Glutamatergic neuron (in vitro differentiated cells): ENCODE data around the gene FAM184A. TPM values are rescaled to one million over a fixed set of nuclear protein-coding genes. Genes with fewer than 3 reads are reported as not detected.

ENCODE experiments used
- DNase-seq: peaks from one replicate; pipeline ENCODE4 v3.0.0; 2022
- H3K27ac Mint-ChIP-seq: one replicate; pipeline ENCODE4 v1.8.0; 2020; ENCODE audit warnings: mild to moderate bottlenecking, mixed read lengths, inconsistent platforms; ENCODE audit not compliant: unreplicated experiment
- H3K27me3 Mint-ChIP-seq: one replicate; pipeline ENCODE4 v1.8.0; 2020; ENCODE audit warnings: mild to moderate bottlenecking, moderate library complexity, mixed read lengths, inconsistent platforms; ENCODE audit not compliant: unreplicated experiment
- H3K36me3 Mint-ChIP-seq: one replicate; pipeline ENCODE4 v1.8.0; 2020; ENCODE audit warnings: mild to moderate bottlenecking, mixed read lengths, inconsistent platforms; ENCODE audit not compliant: unreplicated experiment
- H3K4me1 Mint-ChIP-seq: one replicate; pipeline ENCODE4 v1.8.0; 2020; ENCODE audit warnings: mild to moderate bottlenecking, low read depth, mixed read lengths, inconsistent platforms; ENCODE audit not compliant: unreplicated experiment
- H3K4me3 Mint-ChIP-seq: one replicate; pipeline ENCODE4 v1.8.0; 2020; ENCODE audit warnings: mild to moderate bottlenecking, mixed read lengths, inconsistent platforms; ENCODE audit not compliant: unreplicated experiment
- H3K9me3 Mint-ChIP-seq: one replicate; pipeline ENCODE4 v1.8.0; 2020; ENCODE audit warnings: mild to moderate bottlenecking, moderate library complexity, mixed read lengths, inconsistent platforms; ENCODE audit not compliant: unreplicated experiment
- total RNA-seq: library from RNA; stranded (reverse); fragmentation: NEBNext Ultra II Directional; extraction: Animal tissue kit (Norgen Biotek cat#: 25700); gene quantifications from one replicate; pipeline ENCODE4 v1.2.1, GENCODE V29; 2021; ENCODE audit not compliant: unreplicated experiment
- TF ChIP-seq, protein P1 (sequence below): fragments of 200-600 bp; sonication (generic); IDR thresholded peaks from one replicate; pipeline ENCODE4 v1.5.0; 2021; ENCODE audit not compliant: partially characterized antibody, unreplicated experiment

The FAM184A gene
- total RNA-seq, 1 donor from 2014 or later: 20.0 TPM

DNA sequence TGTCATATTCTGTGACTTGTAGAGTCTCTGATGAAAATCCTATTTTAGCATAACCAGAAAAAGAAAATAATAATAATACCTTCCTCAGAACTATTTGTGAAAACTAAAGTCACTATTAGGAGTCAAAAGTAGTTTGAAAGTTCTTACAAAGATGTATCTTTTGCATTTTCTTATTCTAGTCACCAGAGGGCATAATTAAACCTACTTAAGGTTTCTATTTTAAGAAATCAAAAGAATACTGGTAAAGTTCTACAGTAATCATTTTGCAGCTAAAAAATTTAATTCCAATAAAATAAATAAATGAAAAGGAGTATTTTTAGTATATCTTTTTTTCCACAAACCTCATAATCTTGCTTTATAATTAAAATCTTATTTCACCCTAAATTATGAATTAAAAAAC lies 115.5 kb downstream of the FAM184A start:
- TF ChIP-seq, protein P1, sequence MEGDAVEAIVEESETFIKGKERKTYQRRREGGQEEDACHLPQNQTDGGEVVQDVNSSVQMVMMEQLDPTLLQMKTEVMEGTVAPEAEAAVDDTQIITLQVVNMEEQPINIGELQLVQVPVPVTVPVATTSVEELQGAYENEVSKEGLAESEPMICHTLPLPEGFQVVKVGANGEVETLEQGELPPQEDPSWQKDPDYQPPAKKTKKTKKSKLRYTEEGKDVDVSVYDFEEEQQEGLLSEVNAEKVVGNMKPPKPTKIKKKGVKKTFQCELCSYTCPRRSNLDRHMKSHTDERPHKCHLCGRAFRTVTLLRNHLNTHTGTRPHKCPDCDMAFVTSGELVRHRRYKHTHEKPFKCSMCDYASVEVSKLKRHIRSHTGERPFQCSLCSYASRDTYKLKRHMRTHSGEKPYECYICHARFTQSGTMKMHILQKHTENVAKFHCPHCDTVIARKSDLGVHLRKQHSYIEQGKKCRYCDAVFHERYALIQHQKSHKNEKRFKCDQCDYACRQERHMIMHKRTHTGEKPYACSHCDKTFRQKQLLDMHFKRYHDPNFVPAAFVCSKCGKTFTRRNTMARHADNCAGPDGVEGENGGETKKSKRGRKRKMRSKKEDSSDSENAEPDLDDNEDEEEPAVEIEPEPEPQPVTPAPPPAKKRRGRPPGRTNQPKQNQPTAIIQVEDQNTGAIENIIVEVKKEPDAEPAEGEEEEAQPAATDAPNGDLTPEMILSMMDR: no peak

DNA sequence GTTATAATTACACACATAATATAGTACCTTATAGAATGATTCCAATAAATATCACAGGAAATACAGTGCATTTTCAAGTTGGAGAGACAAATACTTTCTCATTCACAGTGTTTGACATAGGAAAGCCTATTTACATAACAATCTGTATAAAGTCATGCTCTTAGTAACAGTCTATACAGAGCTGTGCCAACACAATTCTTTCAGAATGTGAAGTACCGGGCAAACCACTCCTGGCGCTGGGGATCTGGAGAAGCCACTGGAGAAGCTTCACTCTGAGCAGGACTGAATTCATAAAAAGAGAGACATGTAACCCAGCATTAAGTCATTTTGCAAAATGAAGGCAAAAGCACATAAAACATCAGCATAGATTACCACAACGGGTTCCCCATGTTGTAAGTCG lies 118.6 kb downstream of the FAM184A start:
- no peak overlapping the region for H3K4me3 Mint-ChIP-seq
- no peak for DNase-seq
- H3K36me3 Mint-ChIP-seq: no peaks in the 10 kb centered on the region
- H3K27me3 Mint-ChIP-seq: no peaks in the 10 kb centered on the region
- TF ChIP-seq, protein P1: no peak
- no peak overlapping the region for H3K27ac Mint-ChIP-seq
- no peaks in the 10 kb centered on the region for H3K9me3 Mint-ChIP-seq
- peaks cover 3% of the 10 kb centered on the region for H3K4me1 Mint-ChIP-seq

More for the DNA sequence above, 115.5 kb downstream of the FAM184A start:
- H3K4me3 Mint-ChIP-seq: no peak overlapping the region
- no peak overlapping the region for H3K27ac Mint-ChIP-seq
- no peaks in the 10 kb centered on the region for H3K36me3 Mint-ChIP-seq
- peaks cover 3% of the 10 kb centered on the region for H3K4me1 Mint-ChIP-seq
- H3K27me3 Mint-ChIP-seq: no peaks in the 10 kb centered on the region
- DNase-seq: no peak
- H3K9me3 Mint-ChIP-seq: no peaks in the 10 kb centered on the region

DNA sequence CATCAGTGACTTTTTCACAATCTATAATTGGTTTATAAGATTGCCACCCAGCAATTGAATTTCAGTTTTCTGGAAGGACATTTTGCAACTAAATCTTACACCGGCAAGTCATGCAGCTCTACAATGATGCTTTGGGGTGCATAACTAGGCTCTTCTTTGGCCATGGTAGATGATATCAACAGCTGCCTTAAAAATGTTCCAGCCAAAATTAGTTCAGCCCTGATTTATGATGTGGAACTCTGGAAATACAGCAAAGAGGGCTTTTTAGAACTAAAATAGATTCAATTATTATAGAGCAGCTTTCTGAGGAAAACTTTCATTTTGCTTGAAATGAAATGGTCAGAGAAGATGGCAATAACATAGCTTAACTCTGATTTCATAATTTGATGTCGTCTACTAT lies 125.1 kb downstream of the FAM184A start:
- H3K27me3 Mint-ChIP-seq: no peaks in the 10 kb centered on the region
- no peak overlapping the region for H3K27ac Mint-ChIP-seq
- no peaks in the 10 kb centered on the region for H3K4me1 Mint-ChIP-seq
- H3K4me3 Mint-ChIP-seq: no peak overlapping the region
- TF ChIP-seq, protein P1: no peak
- H3K9me3 Mint-ChIP-seq: no peaks in the 10 kb centered on the region
- no peak for DNase-seq
- H3K36me3 Mint-ChIP-seq: no peaks in the 10 kb centered on the region

DNA sequence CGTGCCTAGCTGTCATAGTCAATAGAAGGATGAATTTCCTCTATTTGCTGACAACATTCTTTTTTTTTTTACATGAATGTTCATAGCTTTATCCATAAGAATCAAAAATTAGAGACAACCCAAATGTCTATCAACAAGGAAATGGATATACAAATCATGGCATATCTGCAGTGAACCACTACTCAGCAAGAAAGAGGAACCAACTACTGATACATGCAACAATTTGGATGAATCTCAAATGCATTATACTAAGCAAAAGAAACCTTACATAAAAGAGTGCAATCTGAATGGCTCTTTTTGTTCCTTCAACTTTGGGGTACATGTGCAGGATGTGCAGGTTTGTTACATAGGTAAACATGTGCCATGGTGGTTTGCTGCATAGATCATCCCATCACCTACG lies 125.8 kb downstream of the FAM184A start:
- H3K27ac Mint-ChIP-seq: no peak overlapping the region
- DNase-seq: no peak
- H3K27me3 Mint-ChIP-seq: no peaks in the 10 kb centered on the region
- H3K36me3 Mint-ChIP-seq: no peaks in the 10 kb centered on the region
- no peaks in the 10 kb centered on the region for H3K4me1 Mint-ChIP-seq
- TF ChIP-seq, protein P1: no peak
- H3K9me3 Mint-ChIP-seq: no peaks in the 10 kb centered on the region
- H3K4me3 Mint-ChIP-seq: no peak overlapping the region

DNA sequence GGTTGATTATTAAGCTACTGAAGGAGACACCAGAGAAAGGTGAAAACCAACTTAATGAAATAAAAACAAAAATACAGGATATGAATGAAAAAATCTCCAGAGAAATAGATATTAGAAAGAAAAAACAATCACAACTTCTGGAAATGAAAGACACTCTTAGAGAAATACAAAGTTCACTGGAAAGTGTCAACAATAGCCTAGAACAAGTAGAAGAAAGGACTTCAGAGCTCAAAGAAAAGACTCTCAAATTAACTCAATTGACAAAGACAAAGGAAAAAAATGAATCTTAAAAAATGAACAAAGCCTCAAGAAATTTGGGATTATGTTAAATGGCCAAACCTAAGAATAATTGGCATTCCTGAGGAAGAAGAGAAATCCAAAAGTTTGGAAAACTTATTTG lies 133.2 kb downstream of the FAM184A start:
- no peak for DNase-seq
- H3K27ac Mint-ChIP-seq: no peak overlapping the region
- no peak overlapping the region for H3K4me3 Mint-ChIP-seq
- peaks cover 6% of the 10 kb centered on the region for H3K9me3 Mint-ChIP-seq
- TF ChIP-seq, protein P1: no peak
- H3K4me1 Mint-ChIP-seq: no peaks in the 10 kb centered on the region
- H3K27me3 Mint-ChIP-seq: no peaks in the 10 kb centered on the region
- peaks cover 22% of the 10 kb centered on the region for H3K36me3 Mint-ChIP-seq
